GM19452 (cell line): ENCODE results near the gene C2CD3.

ENCODE experiments used
- ATAC-seq: cut with Tn5 transposase; IDR thresholded peaks from one replicate; pipeline ENCODE4 v1.9.1; 2021; ENCODE audit not compliant: unreplicated experiment

C2CD3 gene

DNA sequence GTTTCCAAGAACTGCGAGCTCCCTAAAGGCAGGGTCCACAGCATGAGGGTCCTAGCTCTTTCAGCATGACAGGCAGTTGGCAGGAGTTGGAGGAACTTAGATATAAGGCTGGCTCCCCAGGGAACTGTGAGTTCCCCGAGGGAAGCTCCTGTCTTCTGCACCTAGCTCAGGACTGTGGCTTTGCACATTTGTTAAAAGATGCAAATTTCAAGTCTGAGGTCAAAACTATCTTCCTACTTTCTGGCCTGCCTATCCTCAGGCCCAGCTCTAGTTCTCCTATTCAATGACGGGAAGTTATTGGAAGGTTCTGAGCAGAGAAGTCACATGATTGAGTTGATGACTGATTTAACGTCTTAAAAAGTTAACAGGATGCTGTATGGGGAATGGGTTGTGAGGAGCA lies 150.3 kb downstream of the C2CD3 start:
- ATAC-seq, result peak; percentile 71

DNA sequence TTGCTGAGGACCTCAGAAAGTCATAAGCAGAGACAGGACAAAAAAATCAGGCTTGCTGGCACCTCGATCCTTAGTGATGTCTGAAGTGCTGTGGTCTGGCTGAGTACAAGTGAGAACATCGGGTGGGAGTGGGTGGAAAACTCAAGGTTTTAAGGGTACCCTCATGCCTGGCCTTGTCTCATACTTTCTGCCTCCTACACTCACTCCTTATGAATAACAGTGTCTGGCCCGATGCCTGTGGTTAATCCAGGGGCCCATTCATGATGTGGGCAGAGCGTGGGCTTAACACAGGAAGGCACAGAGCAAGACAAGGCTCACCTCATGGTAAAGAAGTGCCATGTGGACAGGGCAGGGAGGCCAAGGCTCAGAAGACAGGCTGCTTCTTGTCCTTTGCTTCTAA lies 150.9 kb downstream of the C2CD3 start:
- peak; percentile 7 for ATAC-seq

DNA sequence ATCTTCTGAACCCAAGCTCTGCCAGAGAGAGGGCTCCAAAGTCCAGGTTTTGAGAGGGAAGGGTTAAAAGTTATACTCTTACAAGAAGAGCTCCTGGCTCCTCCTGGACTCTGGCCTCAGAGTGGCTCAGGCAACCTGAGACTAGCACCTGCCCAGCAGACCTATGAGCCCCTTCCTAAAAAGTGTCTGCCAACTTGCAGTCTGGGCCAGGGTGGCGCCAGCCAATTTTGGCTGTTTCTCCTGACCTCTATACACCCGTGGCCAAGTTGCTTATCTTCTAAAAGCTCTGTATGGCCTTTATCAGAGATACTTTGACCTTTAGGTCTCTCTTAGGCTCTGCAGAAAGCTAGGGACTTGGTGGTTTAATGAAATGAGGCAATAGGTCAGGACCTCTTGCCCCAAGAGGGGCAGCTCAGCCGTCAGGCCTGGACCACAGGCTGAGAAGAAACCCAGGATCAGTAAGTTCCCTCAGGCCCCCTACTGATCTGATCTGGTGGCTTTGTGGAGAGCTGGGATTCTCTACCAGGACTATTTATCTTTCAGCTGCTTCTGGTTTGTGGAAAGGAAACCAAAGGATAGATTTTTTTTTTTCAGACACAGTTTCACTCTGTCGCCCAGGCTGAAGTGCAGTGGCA lies 151.6 kb downstream of the C2CD3 start:
- ATAC-seq, result no peak

DNA sequence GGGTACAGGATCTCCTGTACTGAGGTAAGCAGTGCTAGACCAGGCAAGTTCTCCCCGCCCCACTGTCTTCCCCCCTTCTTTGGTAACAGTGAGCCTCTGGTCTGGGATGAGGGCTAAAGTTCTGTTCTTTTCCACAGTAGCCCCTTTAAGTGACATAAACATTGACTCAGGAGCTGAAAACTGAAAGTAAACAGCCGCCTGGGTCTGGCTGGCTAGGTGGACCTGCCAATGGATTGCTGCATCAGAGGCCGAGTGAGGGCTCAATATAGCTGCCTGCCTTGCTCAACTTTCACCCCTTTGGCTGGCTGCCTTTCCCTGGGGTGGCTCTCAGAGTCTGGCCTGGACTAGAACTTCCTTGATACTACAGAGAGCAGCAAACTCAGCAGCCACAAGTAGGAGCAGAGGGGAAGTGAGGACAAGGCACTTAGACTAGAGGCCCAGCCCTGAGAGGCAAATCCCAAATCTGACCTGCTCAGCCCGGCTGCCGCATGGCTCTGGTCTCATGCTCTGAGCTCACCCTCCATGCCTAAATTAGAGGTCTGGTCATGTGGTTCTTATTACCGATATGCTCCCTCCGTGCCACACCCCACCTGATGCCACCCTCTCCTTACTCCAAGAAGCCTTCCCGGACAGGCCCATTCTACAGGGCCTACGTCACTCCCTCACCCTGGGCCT lies 152.3 kb downstream of the C2CD3 start:
- ATAC-seq, result no peak

DNA sequence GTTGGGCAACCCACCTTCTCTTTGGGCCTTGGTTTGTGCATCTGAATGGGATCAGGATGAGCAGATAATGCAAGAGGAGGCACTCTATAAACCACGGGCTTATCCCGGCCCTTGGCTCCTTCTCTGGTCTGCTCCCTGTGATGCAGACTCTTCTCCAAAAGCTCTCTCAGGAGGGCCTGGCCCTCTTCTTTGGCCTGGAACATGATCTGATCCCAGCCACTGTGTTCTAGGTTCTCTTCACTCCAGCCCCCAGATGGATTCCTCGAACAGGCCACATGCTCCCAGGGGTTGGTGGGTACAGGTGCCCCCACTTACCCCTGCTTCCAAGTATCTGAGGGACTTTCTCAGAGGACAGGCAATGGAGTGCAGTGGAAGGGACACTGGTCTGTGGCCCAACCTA lies 153.2 kb downstream of the C2CD3 start:
- no peak for ATAC-seq

DNA sequence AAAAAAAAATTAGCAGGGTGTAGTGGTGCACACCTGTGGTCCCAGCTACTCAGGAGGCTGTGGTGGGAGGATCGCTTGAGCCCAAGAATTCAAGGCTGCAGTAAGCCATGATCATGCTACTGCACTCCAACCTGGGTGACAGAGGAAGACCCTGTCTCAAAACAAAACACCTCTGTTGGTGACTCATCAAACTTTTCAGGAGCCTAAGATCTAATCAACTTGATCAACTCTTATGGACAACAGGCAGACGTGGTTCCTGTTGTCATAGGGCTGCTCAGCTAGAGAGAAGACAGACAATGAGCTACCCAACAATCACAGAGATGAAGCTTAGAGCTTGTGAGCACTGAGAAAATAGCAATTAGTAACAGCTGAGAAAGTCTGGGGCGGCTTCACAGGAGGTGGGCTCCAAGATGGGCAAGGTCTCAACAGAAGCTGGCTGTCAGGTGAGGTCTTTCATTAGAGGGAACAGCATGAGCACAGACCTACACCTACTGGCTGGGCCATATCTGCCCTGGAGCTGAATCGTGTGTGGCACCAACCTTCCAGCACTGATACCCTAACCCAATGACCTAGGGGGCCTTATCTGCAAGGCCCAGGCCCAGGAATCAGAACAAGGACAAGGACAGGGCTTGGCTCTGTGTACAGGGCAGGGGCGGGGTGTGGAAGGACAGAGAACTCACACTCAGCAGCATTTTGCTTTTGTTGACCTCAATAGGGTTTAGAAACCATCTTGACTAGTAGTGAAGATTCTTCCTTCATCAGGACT lies 154.7 kb downstream of the C2CD3 start:
- ATAC-seq, result no peak

DNA sequence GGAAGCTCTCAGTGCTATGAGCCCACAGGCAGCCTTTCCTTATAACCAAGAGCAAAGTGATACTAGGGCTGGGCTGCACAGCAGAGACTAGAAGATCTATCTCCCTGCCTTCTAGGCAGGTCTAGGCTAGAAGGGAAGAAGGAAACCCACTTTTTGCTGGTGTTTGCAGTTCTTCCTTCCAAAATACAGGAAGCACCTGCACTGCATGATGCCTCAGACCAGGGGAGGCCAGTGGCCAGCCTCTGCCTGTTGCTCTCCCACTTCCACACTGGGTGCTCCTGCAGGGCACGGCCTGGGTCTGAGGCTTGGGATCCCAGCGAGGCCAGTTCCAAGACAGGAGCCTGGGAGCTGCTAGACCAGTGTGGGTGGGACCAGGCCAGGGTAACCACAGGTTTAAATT lies 155.9 kb downstream of the C2CD3 start:
- ATAC-seq, result no peak

DNA sequence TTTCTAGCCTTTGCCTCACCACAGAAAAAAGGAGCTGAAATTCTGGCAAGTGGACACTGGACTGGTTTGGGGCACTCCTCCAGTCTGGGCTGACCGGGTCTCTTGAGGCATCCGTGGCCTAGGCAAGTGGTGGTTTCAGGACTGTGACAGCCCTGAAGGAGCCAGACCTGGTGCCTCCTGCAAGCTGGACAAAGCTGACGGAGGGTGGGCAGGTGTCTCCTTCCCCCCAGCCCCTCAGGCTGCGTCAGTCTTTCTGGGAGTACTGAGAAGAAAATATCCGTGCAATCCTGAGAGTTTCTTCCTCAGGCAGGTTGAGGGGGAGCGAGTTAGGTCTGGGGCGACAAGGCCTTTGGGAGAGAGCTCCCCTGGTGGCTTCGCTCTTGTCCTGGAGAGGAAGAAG lies 157.7 kb downstream of the C2CD3 start:
- no peak for ATAC-seq

DNA sequence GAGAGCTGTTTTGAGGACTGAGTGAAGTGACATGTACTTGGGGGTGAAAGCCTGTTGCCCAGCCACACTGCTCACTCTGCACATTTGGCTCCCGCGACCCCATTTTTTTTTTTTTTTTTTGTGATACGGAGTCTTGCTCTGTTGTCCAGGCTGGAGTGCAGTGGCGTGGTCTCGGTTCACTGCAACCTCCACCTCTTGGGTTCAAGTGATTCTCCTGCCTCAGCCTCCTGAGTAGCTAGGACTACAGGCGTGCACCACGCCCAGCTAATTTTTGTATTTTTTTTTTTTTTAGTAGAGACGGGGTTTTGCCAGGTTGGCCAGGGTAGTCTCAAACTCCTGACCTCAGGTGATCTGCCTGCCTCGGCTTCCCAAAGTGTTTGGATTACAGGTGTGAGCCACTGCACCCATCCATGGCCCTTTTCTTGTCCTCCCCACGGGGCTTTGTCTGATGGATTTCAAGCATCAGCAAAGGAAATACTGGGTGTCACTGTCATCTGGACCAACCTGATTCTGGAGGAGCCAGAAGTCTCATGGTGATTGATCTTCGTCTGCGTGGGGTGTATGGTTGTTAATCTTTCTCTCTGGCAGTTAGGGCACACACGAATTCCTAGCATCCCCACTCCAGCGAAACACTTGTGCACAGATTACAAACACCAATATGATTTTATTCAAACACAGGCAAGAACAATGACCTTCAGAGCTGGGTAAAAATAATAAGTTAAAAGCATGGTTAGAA lies 158.6 kb downstream of the C2CD3 start:
- no peak for ATAC-seq

DNA sequence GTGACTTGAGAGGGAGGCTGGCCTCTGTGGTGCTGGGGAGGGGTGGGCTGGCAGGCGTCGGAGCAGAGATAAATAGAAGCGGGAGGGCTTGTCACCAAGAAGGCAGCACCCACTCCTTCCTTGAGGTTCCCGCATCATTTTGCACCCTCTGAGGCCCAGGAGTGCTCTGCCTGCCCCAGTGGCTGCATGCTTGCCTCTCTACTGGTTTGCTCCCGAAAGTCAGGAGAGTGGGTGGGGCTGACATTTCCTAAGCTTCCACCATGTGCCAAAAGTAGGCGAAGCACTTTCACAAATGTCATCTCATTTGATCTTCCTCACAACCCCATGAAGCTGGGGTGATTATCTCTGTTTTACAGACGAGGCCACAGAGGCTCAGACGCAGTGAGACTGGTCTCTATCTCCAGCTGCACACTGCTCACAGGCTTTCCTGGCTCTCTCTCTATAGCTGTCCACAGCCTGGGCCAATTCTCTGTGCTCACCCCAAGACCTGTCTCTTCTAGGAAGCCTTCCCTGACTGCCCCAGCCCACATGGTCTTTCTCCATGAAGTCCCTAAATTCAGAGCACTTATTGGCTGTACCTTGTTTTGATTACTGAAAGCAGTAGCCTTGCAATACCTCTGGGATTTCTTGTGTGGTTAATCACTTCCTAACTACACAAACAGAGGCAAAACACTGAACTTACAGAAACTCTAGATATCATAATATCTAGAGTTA lies 159.3 kb downstream of the C2CD3 start:
- ATAC-seq, result peak; percentile 78

DNA sequence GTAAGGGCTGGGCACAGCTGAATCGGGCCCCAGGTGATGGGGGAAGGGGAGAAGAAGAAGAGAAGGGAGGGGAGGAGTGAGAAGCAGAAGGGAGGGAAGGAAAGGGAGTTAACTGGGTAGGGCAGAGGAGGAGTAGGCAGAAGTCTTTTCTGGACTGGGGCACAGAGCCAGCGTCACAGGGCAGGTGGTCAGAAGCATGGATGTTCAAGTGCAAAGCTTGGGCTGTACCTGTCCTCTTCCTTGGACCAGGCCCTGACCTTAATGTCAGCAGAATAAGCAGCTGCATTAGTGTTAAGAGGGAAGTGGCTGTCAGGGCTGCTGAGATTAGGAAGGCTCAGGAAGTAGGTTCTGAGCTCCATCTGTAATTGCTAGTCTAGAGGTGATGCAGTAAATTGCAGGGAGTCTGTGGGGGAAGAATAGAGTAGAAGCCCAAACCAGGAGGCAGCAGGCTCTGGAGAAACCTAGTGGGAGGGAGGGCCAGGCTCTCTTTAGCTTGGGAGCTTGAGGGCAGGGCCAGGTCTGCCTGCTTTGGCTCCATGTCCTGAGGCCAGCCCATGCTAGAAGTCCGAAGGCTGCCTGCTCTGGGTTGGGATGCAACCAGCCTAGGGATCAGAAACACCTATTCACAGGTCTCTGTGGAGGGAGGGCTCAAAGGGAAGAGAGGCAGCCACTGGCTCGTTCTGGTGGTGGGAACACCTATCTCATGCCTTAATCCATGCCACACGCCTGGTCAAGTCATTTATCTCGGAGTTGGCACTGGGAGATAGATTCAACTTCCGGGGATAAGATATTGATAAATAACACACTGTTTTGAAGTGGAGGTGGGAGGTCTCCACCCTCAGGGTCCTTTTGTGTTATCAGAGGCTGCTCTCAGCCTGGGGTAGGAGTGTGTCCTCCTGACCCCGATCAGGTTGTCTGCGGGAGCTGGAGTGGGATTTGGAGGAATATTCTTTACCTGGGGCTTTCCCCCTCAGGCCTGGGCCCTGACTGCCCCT lies 160.2 kb downstream of the C2CD3 start:
- ATAC-seq, result no peak

DNA sequence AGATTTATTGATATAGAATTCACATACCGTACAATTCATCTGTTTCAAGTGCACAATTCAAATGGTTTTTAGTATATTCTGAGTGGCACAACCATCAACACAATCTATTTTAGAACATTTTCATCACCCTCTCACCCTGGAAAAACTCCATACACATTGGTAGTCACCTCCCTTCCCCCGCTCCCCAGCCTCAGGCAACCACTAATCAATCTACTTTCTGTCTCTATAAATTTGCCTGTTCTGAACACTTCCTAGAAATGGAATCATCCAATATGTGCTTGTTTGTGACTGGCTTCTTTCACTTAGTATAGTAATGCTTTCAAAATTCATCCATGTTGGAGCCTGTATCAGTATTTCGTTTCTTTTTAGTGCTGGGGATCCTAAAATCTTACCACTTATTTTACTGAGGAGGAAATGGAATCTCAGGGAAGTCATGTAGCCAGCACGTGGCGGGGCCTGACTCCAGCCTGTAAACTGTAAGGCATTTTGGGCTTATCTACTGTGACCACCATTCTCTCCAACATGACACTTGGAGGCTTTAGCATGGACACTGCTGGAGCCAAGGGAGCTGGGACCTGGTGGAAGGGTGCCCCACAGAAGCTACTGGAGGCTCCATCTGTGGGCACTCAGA lies 161.0 kb downstream of the C2CD3 start:
- ATAC-seq, result no peak

DNA sequence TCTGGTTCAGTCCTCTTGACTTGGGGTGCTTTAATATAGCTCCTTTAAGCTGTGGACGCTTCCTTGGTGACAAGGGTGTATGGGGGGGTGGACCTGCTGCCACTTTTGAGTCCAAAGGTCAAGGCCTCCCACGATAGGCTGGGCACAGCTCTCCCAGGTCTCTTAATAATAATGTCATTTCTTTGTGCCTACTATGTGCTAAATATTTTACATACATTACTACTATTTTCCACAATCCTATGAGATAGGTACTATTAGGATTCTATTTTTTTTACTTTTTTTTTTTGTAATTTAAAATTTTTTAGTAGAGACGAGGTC lies 161.6 kb downstream of the C2CD3 start:
- ATAC-seq, result no peak

DNA sequence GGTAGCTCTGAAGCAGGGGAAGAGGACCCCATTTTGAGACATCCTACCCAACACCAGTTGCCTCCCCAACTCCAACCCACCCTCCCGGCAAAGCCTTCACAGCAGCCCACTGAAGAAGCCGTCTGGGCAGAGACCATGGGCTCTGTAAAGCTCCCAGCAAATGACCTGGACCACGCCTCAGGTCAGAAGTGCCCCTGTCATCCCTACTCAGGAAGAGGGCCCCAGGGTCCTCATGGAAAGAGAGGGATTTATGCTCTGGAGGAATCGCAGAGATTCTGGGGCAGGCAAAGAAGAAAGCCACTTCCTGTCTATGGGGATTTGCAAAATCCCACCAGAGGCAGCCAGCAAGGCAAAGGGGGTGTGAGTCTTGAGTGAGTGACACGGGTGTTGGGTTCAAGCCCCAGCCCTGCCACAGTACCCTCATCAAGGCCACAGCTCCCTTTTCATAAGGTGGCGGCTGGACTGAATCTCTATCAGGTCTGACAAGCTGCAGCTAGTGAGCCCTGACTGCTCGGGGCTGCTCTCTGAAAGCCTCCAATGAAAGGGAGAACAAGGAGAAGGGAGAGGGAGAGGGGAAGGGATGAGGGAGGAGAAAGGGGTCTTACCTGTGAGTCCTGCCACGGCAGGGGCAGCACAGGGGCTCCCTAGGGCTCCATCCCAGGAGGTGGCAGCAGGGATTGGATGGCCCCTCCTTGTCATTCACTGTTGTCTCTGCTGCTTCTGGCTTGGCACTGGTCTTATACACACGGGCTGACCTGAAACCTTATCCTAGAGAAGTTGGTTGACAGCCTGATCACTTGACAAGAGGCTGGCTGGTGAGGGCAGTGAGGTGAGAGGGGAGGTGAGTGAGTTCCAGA lies 162.2 kb downstream of the C2CD3 start, which contains the start of gene UCP3:
TSS of gene UCP3 (minus strand) at position 713 of the 857 bp plus-strand sequence. CDS start 2,043 bp downstream, outside the sequence.
- ATAC-seq, result no peak

DNA sequence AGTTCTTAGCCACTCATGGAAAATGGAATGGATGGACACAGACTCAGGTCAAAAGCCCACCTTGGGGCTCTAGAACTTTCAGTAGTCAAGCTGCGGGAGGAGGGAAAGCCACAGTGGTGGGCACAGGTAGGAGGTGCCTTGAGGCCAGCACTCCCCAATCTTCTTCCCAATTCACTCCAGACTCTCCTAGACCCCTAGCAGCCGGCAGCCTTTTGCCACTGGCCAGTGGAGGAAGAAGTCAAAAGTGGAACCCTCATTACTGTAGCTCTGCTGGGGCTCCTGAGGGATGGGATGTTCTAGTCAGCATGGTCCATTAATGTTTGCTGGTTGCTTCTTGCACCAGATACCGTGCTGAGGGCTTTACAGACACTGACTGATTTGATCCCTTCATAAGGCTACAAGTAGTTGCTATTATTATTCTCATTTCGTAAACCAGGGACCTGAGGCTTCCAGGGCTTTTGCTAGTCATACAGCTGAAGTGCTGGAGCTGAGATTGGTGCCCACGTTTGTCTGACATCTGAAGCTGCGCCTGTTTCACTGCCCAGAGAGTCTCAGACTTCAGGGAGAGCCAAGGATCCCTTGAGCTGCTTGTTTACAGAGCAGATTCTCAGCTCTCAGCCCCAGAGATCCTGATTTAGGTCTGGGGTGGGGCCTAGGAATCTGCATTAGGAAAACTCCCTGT lies 163.0 kb downstream of the C2CD3 start:
- ATAC-seq, result no peak

DNA sequence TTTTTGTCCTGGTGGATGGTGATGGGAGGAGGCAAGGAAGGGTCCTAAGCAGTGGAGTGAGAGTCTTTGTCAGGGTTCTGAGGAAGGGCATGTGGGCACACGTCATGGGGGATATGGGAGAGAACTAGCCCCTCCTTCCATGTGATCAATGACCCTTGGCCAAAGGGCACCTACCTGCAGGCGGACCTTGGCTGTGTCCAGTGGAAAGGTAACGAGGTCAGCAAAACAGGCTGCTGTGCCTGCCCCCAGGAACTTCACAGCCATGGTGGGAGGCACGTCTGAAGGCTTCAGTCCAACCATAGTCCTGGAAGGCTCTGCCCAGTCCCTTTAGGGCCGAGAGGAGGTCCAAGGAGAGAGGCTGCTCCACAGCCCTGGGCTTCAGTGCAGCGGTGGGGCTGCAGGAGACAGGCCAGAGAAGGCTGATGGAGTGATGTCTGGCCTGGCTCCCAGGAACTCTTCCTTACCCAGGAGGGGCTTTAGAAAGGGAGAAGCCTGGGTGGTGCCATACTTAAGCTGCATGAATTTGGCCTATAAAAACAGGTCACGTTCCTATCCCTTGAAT lies 164.0 kb downstream of the C2CD3 start:
- no peak for ATAC-seq

DNA sequence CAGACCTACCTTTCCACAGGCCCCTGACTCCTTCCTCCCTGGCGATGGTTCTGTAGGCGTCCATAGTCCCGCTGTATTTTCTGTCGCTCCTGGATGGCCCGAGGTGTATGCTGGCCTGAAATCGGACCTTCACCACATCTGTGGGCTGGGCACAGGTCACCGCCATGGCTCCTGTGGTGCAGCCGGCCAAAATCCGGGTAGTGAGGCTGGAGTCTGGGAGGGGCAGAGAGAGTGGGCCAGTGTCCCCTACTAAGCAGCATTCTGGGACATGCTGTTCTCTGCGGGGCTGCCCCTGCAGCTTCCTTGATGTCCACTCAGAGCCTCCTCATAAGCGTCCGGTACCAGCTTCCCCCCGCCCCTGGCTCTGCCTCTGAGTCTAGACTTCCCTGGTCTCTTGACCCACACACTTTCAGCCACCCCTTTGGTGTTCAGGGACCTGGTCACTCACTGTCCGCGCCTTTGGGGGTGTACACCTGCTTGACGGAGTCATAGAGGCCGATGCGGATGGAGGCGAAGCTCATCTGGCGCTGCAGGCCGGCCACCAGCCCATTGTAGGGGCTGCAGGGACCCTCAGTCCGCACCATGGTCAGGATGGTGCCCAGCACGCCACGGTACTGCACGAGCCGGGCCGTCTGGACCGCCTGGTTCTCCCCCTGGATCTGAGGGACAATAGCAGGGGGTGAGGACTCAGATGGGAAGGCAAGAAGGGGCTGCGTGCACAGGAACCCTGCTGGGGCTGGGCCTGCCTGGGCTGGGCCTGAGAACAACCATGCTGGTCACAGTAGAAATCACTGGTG lies 164.9 kb downstream of the C2CD3 start:
- ATAC-seq, result no peak
